ENCODE data around the gene TMCC3. TPM values are rescaled to one million over a fixed set of nuclear protein-coding genes. Genes with fewer than 3 reads are reported as not detected.

Gene TMCC3
- total and polyA plus RNA-seq, 2 experiments from 2014 or later = 1.4 to 3.6 TPM

DNA sequence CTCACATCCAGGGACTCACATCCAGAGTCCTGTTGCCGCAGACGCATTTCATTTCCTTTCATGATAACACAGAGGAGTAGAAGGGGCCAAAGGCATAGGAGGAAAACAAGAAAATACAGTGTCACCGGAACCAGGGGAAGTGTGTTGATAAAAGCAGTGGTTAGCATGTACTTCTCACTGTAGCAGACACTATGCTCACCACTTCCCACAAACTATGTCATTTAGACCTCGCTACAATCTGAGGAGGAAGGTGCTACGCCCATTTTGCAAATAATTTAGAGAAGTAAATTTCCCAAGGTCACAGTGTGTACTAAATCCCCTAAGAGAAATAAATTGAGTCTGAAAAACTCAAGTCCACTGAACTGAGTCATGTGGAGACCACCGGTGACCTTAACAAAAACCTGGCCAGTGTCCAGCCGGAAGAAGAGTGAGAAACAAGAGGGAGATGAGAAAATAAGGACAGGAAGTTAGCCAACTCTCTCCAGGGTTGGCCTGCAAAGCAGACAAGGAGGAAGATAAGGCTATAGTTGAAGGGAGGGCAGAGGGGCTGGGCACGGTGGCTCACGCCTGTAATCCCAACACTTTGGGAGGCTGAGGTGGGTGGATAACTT, 25.8 kb upstream of the TMCC3 start:
- Histone ChIP-seq H3K4me3 (no peak overlapping the region), H3K4me1 (ENCODE audit: insufficient read depth) (peaks cover 49% of the 10 kb centered on the region), H2AFZ (peak overlapping the region; percentile 64), H3K9me2 (ENCODE audit: insufficient read depth) (0 out of 2 replicates have a peak, but pooled peaks cover 5% of the 10 kb centered on the region), H3K4me2 (peak overlapping the region; percentile 36; the same call in 1 of the 2 replicates), H3K27me3 (ENCODE audit: insufficient read depth) (no peaks in the 10 kb centered on the region), H4K20me1 (replicated peaks; ENCODE audit: insufficient read depth) (no peaks in the 10 kb centered on the region), H3K27ac (ENCODE audit: low read depth) (peak overlapping the region; percentile 55; the same call in 1 of the 2 replicates), H3K79me2 (replicated peaks; ENCODE audit: insufficient read depth) (no peaks in the 10 kb centered on the region), H3F3A (replicated peaks; ENCODE audit: low read depth) (0 out of 2 replicates have a peak, but pooled peaks cover 2% of the 10 kb centered on the region), H3K36me3 (ENCODE audit: insufficient read depth) (no peaks in the 10 kb centered on the region)
- no peak for ATAC-seq
- TF ChIP-seq NANOG (IDR thresholded peaks at IDR 0.05; ENCODE audit: borderline replicate concordance) (no peak), EZH2 (IDR thresholded peaks at IDR 0.05; ENCODE audit: low read depth, unreplicated experiment) (no peak), STAT1 (IDR thresholded peaks at IDR 0.05; ENCODE audit: unreplicated experiment) (no peak)
- no peak overlapping the region for H3K4me3 Mint-ChIP-seq
- H3K27me3 Mint-ChIP-seq (ENCODE audit: insufficient read depth, low read depth, poor library complexity) = peaks cover 1% of the 10 kb centered on the region
- peaks cover 7% of the 10 kb centered on the region for H3K9me3 Mint-ChIP-seq
- H3K27ac Mint-ChIP-seq = no peak overlapping the region; the same call in 1 of the 2 replicates
- peaks cover 38% of the 10 kb centered on the region for H3K4me1 Mint-ChIP-seq
- DNase-seq (ENCODE audit: low spot score) = no peak
- H3K36me3 Mint-ChIP-seq (ENCODE audit: low read depth) = peaks cover 5% of the 10 kb centered on the region

DNA sequence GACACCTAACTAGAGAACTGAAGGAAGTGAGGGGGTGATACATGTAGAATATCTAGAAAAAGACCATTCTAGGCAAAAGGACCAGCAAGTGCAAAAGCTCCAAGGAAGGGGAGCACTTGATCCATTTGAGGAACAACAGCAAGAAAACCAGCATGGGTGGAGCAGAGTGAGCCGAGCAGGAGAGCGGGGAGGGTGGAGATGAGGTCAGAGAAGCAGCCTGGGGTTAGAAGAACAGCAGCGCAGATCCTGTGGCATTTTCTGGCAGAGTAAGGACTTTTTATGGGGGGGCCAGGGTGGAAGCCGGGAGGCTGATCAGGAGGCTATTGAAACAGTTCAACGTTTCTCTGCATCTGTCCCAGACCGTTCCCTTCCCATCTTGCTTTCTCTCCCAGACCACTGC, 24.5 kb upstream of the TMCC3 start:
- Mint-ChIP-seq H3K9me3 (no peaks in the 10 kb centered on the region; the same call in 2 of the 3 replicates), H3K36me3 (ENCODE audit: low read depth) (no peaks in the 10 kb centered on the region), H3K4me1 (peaks cover 40% of the 10 kb centered on the region), H3K27ac (no peak overlapping the region), H3K4me3 (no peak overlapping the region), H3K27me3 (ENCODE audit: insufficient read depth, low read depth, poor library complexity) (no peaks in the 10 kb centered on the region)
- 0 out of 2 replicates have a peak, but pooled peaks cover 2% of the 10 kb centered on the region for H3F3A ChIP-seq (replicated peaks; ENCODE audit: low read depth)
- ATAC-seq (no peak), DNase-seq (ENCODE audit: low spot score) (no peak)
- no peak overlapping the region for H3K4me2 ChIP-seq
- H3K27me3 ChIP-seq (ENCODE audit: insufficient read depth) = no peaks in the 10 kb centered on the region
- no peak overlapping the region for H3K27ac ChIP-seq (ENCODE audit: low read depth)
- no peaks in the 10 kb centered on the region for H3K9me2 ChIP-seq (ENCODE audit: insufficient read depth)
- H3K79me2 ChIP-seq (replicated peaks; ENCODE audit: insufficient read depth) = no peaks in the 10 kb centered on the region
- no peak overlapping the region for H3K4me3 ChIP-seq
- H2AFZ ChIP-seq = 0 out of 2 replicates have a peak overlapping the region, but pooled peaks have one; percentile 11
- H3K36me3 ChIP-seq (ENCODE audit: insufficient read depth) = no peaks in the 10 kb centered on the region
- peaks cover 49% of the 10 kb centered on the region for H3K4me1 ChIP-seq (ENCODE audit: insufficient read depth)
- no peaks in the 10 kb centered on the region for H4K20me1 ChIP-seq (replicated peaks; ENCODE audit: insufficient read depth)
- no peak for TF ChIP-seq EZH2phosphoT487 (IDR thresholded peaks at IDR 0.05; ENCODE audit: unreplicated experiment)
- TF ChIP-seq JUNB (IDR thresholded peaks at IDR 0.05; ENCODE audit: unreplicated experiment) = no peak
- no peak for TF ChIP-seq ZNF331 (CRISPR knock-in tag; IDR thresholded peaks at IDR 0.05; ENCODE audit: low read depth)
- no peak for TF ChIP-seq NANOG (IDR thresholded peaks at IDR 0.05; ENCODE audit: borderline replicate concordance)
- TF ChIP-seq, protein P1, sequence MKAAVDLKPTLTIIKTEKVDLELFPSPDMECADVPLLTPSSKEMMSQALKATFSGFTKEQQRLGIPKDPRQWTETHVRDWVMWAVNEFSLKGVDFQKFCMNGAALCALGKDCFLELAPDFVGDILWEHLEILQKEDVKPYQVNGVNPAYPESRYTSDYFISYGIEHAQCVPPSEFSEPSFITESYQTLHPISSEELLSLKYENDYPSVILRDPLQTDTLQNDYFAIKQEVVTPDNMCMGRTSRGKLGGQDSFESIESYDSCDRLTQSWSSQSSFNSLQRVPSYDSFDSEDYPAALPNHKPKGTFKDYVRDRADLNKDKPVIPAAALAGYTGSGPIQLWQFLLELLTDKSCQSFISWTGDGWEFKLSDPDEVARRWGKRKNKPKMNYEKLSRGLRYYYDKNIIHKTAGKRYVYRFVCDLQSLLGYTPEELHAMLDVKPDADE (IDR thresholded peaks at IDR 0.05) = no peak
- TF ChIP-seq STAT1 (IDR thresholded peaks at IDR 0.05; ENCODE audit: unreplicated experiment) = no peak
- TF ChIP-seq, protein P2, sequence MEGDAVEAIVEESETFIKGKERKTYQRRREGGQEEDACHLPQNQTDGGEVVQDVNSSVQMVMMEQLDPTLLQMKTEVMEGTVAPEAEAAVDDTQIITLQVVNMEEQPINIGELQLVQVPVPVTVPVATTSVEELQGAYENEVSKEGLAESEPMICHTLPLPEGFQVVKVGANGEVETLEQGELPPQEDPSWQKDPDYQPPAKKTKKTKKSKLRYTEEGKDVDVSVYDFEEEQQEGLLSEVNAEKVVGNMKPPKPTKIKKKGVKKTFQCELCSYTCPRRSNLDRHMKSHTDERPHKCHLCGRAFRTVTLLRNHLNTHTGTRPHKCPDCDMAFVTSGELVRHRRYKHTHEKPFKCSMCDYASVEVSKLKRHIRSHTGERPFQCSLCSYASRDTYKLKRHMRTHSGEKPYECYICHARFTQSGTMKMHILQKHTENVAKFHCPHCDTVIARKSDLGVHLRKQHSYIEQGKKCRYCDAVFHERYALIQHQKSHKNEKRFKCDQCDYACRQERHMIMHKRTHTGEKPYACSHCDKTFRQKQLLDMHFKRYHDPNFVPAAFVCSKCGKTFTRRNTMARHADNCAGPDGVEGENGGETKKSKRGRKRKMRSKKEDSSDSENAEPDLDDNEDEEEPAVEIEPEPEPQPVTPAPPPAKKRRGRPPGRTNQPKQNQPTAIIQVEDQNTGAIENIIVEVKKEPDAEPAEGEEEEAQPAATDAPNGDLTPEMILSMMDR (conservative IDR thresholded peaks at IDR 0.05; ENCODE audit: low read depth in 2 of 2) = no peak
- TF ChIP-seq, protein P3, sequence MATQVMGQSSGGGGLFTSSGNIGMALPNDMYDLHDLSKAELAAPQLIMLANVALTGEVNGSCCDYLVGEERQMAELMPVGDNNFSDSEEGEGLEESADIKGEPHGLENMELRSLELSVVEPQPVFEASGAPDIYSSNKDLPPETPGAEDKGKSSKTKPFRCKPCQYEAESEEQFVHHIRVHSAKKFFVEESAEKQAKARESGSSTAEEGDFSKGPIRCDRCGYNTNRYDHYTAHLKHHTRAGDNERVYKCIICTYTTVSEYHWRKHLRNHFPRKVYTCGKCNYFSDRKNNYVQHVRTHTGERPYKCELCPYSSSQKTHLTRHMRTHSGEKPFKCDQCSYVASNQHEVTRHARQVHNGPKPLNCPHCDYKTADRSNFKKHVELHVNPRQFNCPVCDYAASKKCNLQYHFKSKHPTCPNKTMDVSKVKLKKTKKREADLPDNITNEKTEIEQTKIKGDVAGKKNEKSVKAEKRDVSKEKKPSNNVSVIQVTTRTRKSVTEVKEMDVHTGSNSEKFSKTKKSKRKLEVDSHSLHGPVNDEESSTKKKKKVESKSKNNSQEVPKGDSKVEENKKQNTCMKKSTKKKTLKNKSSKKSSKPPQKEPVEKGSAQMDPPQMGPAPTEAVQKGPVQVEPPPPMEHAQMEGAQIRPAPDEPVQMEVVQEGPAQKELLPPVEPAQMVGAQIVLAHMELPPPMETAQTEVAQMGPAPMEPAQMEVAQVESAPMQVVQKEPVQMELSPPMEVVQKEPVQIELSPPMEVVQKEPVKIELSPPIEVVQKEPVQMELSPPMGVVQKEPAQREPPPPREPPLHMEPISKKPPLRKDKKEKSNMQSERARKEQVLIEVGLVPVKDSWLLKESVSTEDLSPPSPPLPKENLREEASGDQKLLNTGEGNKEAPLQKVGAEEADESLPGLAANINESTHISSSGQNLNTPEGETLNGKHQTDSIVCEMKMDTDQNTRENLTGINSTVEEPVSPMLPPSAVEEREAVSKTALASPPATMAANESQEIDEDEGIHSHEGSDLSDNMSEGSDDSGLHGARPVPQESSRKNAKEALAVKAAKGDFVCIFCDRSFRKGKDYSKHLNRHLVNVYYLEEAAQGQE (IDR thresholded peaks at IDR 0.05; ENCODE audit: unreplicated experiment) = no peak

All from GM23338 (cell line).